HepG2 (cell line): ENCODE data around the gene PRELID1.

Experiments used
- CTCF ChIP-seq: sonication (generic); formaldehyde crosslinking; IDR thresholded peaks from 2 replicates; pipeline ENCODE4 v1.5.0; 2020; ENCODE audit warnings: mild to moderate bottlenecking, missing genetic modification reagents, moderate library complexity
- ZNF790 ChIP-seq: sonication (generic); formaldehyde crosslinking; IDR thresholded peaks from 2 replicates; pipeline ENCODE4 v1.8.0; 2022; ENCODE audit warnings: missing genetic modification reagents, mild to moderate bottlenecking, borderline replicate concordance

- TF ChIP-seq ZNF790 (CRISPR knock-in tag) (no peak), CTCF (CRISPR knock-in tag) (no peak)
Measured at GRCh38 chr5:177288191-177288590, 15.4 kb upstream of the PRELID1 start.
